Activated naive CD4-positive, alpha-beta T cell (primary cell): ENCODE data around the gene RNPS1.

Source experiments
- DNase-seq, 4 experiments: peaks; one replicate each; lab custom pipeline; 2025; lab: John Stamatoyannopoulos, UW

Gene RNPS1

GRCh38 chr16:2213817-2214718, 53.9 kb downstream of the RNPS1 start:
- no peak for DNase-seq

DNA sequence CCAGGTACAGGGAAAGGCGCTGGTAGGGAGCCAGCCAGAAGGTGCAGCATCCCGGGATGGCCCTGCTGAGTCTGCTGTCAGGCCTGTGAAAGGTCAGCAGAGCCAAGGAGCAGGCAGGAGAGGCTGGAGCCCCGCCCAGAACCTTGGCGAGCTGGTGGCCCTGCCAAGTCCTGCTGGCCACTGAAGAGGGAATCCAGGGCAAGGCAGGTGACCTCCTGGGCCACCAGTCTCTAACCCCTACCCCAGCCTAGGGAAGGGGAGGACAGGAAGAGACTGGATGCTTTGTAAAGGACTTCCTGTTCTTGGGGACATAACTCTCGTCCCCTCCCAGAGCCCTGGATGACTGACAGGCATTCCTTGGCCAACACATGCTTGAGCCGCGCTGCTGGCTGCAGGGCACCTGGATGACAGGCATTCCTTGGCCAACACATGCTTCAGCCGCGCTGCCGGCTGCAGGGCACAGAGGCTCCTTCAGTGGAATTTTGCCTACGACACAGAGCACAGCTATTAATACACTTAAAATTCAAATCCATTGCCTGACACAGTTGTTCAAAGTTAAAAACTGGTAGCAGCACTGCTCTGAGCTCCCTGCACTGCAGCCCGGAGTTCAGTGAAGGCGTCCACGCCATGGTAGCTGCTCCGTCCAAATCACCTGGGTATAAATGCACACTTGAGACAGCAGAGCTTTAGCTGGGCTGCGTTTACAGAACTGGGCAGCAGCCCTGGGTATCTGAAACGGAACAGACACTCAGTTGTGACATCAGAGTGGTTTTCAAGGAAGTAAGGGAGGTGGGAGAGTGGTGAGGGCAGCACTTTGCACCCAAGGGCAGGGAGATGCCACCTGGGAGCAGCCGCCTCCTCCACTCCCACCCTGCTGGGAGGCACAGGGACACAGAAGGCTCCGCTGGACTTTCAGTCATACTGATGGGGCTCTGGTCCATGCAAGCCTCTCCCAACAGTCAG, 55.3 kb downstream of the RNPS1 start:
- no peak for DNase-seq

DNA sequence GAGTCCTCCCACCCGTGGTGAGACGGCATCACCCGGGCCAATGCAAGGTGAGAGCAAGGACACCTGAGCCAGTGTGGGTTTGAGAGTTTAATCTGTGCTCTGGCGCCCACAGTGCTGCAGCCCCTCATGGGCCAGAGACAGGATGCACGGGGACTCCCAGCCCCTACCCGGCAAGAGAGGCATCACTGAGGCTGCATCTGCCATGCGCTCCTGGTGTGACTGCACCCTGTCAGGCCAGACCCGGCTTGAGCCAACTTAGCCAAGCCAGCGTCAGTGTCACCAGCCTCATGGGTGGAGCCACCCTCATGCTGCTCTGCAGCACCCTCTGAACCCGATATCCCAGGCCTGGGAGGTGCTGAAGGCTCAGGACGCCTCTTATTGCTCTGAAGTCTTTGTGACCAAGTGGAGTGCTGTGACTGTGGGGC, 56.0 kb downstream of the RNPS1 start:
- DNase-seq: no peak

GRCh38 chr16:2210386-2211365, 57.2 kb downstream of the RNPS1 start, which contains the start of gene BRICD5:
TSS of gene BRICD5 (minus strand) at chr16:2210863. CDS start at chr16:2210833, 30 bp downstream.
- no peak for DNase-seq

DNA sequence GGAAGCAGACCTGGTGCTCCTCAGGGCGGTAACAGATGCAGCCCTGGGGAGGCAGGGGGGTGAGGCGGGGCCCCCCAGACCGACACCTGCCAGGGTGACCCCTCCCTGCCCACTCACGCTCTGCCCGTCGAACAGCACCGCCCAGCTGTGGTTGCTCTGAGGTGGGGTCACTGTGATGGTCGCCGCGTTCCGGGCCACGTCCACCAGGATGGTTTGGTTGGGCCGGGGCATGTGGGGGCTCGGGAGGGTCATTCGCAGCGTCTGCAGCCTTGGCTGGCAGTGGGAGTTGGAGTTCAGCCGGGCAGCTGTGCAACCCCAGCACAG, 58.0 kb downstream of the RNPS1 start:
- no peak for DNase-seq

GRCh38 chr16:2209258-2210008, 58.5 kb downstream of the RNPS1 start:
- DNase-seq: no peak

DNA sequence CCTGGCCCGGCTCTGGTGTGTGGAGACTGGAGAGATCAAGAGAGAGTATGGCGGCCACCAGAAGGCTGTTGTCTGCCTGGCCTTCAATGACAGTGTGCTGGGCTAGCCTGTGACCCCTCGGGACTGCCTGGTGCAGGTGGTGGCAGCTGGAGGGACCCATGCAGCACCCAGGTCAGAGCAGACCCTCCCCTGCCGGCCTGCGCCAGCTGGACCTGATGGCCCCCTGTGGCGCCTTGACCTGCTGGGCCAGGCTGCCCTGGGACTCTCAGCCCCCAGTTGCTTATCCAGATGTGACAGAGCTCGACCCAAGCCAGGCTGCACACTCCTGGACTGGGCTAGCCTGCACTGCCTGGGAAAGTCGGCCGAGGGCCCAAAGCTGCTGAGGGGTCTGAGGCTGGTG, 59.2 kb downstream of the RNPS1 start:
- no peak for DNase-seq

DNA sequence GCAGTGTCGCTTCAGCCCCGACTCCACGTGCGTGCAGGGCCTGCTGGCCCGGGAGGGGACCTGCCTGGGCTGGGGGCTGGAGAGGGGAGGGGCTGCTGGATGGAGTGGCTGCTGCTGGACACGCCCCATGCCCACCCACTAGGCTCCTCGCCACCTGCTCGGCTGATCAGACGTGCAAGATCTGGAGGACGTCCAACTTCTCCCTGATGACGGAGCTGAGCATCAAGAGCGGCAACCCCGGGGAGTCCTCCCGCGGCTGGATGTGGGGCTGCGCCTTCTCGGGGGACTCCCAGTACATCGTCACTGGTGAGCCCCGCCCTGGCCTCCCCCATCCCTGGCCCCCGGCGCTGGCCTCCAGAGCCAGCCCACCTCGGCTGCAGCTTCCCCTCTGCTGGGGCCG, 59.6 kb downstream of the RNPS1 start:
- DNase-seq: no peak

GRCh38 chr16:2207872-2208271, 60.1 kb downstream of the RNPS1 start:
- DNase-seq: no peak

DNA sequence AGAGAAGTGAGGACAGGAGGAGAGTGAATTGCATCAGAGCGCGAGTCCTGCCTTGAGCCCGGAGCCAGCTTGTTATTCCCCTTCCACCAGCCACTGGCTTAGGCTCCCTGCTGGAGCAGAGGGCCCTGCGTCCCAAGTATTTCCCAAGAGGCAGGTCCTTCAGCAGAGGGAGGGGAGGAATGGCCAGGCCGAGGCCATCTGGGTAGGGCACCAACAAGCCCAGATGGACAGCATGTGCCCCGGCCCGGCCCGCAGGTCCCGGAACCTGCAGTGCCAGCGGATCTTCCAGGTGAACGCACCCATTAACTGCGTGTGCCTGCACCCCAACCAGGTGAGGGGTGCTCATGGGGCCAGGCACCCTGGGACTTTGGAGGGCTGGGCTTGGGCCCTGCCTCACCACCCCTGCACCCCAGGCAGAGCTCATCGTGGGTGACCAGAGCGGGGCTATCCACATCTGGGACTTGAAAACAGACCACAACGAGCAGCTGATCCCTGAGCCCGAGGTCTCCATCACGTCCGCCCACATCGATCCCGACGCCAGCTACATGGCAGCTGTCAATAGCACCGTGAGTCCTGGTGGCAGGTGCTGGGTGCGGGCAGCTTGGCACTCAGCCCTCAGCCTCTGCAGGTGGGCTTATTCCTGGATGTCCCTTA, 61.0 kb downstream of the RNPS1 start:
- DNase-seq: no peak

- DNase-seq: no peak
Measured at GRCh38 chr16:2206420-2206779, 61.5 kb downstream of the RNPS1 start.

DNA sequence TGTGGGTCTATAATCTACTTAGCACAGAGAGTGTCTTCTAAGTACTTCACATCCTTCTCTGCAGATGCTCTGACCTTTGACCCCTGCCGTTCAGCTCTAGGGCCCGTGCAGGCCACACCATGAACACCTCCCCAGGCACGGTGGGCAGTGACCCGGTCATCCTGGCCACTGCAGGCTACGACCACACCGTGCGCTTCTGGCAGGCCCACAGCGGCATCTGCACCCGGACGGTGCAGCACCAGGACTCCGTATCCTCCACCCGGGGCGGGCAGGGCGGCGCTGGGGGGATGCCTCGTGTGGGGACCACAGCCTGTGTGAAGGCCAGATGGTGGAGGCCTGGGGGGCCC, 62.0 kb downstream of the RNPS1 start:
- DNase-seq: no peak

DNA sequence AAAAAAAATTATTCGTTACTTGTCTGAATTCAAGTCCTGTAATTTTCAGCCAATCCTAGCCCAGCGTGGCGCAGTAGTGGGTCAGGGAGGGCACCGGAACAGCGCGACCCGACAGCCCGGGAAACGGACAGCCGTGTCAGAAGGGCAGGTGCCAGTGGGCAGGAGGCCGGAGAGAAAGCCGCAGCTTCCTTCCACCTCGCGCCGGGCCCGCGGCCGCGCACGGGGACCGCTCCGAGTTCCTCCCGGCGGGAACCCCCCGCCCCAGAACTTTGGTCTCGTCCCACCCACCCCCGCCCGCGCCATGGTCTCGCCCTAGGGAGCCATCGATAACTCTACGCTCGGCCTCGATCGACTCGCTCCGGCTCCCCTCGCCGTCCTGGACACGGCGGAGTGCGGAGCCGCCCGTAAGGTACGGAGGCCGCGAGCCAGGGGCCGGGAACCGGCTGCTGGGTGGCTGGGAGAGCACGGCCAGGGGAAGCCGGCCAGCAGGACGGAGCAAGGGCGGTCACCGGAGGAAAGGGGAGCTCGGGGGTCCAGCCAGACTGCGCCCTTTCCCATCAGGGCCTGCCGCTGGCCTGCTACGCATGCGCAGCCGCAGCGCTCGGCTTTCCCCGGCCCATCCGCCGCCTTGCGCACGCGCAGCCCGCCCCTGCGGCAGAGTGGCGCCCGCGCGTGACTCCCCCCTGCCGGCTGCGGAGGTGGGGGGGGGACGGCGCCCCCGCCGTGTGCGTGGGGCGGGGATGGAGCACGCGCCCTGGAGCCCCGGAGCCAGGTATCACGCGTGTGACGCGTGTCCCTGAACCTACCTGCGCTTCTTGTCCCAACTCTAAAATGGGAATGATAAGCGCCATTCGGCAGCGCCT, 62.6 kb downstream of the RNPS1 start, which contains the start of gene MLST8:
Gene MLST8 (plus strand): TSS at position 351 of the 863 bp plus-strand sequence. CDS start 632 bp downstream, outside the sequence.
- DNase-seq: peak; percentile 83 to 94 (median 88)

GRCh38 chr16:2204416-2205103, 63.4 kb downstream of the RNPS1 start:
- DNase-seq: no peak
